ENCODE measurements around the gene TRPV3. TPM values are rescaled to one million over a fixed set of nuclear protein-coding genes. Genes with fewer than 3 reads are reported as not detected.
A peak's percentile ranks its signal among the peaks of the same experiment; 100 is the strongest.
"Not testable (repeated sequence)": the region's sequence is repeated elsewhere in the genome, so short reads cannot be mapped to it uniquely, and the experiment has no call there.

Gene TRPV3
- total RNA-seq, 1 experiment from 2014 or later: 0.61 TPM

DNA sequence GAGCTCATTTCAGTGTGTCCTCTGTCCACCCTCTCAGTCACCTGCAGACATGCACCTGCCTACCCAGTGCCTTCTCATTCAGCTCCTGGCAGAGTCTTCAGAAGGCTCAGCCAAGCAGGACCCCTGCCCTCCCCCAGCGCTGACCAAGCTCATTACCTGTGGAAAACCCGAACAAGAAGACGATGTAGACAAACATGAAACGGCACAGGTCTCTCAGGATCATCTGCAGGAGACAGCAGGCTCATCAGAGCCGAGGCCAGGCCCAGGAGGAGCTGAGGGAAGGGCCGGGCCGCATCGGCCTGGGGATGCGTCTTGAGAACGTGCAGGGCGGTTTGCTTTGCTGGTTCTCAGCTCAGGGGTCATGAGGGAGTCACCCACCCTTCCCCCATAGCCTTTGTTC, 19.4 kb upstream of the TRPV3 start:
- DNase-seq (ENCODE audit: low spot score): peak; percentile 8
- in situ Hi-C loops (cut with HindIII; ENCODE audit: low sequenced_read_pairs): no loop called here

GRCh38 chr17:3575511-3575910, 17.9 kb upstream of the TRPV3 start:
- DNase-seq (ENCODE audit: low spot score): no peak
- in situ Hi-C loops (cut with HindIII; ENCODE audit: low sequenced_read_pairs): no loop called here

DNA sequence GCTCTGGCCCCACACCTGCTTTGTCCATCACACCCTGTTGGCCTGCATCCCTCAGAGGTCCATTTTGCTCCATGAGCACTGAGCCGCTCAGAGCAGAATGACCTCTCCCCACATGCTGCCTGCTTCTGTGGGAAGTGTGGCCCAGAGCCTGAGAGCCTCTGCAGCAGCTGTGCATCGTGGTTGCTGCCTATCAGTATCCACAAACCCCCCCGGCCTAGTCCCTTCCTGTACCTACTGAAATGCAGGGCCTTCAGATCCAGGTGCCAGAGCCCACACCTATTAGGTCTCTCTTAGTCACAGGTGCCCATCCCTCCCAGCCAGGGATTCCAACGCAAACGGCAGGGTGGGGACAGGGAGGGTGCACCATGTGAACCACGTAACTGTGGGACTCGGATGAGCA, 16.6 kb upstream of the TRPV3 start:
- no peak for DNase-seq (ENCODE audit: low spot score)
- in situ Hi-C loops (cut with HindIII; ENCODE audit: low sequenced_read_pairs): no loop called here

- in situ Hi-C loops (cut with HindIII; ENCODE audit: low sequenced_read_pairs): no loop called here
- no peak for DNase-seq (ENCODE audit: low spot score)
Measured at GRCh38 chr17:3573246-3574100, 15.9 kb upstream of the TRPV3 start.

DNA sequence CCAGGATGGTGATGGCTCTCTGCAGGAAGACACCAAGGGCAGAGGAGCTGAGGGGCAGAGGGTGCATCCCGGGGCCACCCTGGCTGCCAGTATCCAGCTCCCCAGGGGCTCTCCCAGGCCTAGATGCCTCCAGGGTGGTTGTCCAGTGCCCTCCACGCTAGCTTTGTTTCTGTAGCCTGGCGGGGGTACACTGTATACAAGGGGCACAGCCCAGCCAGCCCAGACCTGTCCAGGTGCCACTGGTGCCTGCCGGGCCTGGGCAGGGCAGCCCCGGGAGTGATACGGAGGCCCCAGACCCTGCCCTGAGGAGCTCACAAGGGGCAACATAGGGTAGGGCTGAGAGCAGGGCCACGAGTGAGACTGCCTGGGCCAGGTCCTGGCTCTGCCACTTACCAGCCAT, 14.6 kb upstream of the TRPV3 start:
- in situ Hi-C loops (cut with HindIII; ENCODE audit: low sequenced_read_pairs): no loop called here
- DNase-seq (ENCODE audit: low spot score): no peak

- no peak for DNase-seq (ENCODE audit: low spot score)
- in situ Hi-C loops (cut with HindIII; ENCODE audit: low sequenced_read_pairs): no loop called here
Measured at GRCh38 chr17:3571043-3571900, 13.7 kb upstream of the TRPV3 start.

GRCh38 chr17:3569534-3570137, 12.0 kb upstream of the TRPV3 start:
- in situ Hi-C loops (cut with HindIII; ENCODE audit: low sequenced_read_pairs): no loop called here
- DNase-seq (ENCODE audit: low spot score): no peak

DNA sequence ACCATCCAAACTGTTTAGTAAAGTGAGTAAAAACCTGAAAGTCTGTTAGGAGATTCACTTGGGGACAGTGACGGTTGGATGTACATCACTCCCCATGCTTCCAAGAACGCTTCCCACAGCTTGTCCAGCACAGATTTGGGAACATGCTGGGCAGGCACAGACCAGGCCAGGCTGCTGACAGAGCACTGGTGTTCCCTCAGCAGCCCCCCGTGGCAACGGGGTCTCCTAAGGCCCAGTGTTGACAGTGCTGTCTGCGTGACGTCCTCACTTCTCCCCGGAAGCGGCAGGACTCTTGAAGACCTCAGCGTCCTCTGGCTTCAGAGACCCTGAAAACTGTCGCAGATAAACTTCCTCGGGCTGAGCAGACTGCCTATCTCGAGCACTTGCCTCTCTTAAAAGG, 8.9 kb upstream of the TRPV3 start:
- in situ Hi-C loops (cut with HindIII; ENCODE audit: low sequenced_read_pairs): no loop called here
- no peak for DNase-seq (ENCODE audit: low spot score)

GRCh38 chr17:3565143-3565542, 7.5 kb upstream of the TRPV3 start:
- DNase-seq (ENCODE audit: low spot score): no peak
- in situ Hi-C loops (cut with HindIII; ENCODE audit: low sequenced_read_pairs): no loop called here

- DNase-seq (ENCODE audit: low spot score); in situ Hi-C loops (cut with HindIII; ENCODE audit: low sequenced_read_pairs): not testable (repeated sequence)
Measured at GRCh38 chr17:3564241-3564640, 6.6 kb upstream of the TRPV3 start.

GRCh38 chr17:3559270-3559645, 1.6 kb upstream of the TRPV3 start:
- in situ Hi-C loops (cut with HindIII; ENCODE audit: low sequenced_read_pairs): no loop called here

DNA sequence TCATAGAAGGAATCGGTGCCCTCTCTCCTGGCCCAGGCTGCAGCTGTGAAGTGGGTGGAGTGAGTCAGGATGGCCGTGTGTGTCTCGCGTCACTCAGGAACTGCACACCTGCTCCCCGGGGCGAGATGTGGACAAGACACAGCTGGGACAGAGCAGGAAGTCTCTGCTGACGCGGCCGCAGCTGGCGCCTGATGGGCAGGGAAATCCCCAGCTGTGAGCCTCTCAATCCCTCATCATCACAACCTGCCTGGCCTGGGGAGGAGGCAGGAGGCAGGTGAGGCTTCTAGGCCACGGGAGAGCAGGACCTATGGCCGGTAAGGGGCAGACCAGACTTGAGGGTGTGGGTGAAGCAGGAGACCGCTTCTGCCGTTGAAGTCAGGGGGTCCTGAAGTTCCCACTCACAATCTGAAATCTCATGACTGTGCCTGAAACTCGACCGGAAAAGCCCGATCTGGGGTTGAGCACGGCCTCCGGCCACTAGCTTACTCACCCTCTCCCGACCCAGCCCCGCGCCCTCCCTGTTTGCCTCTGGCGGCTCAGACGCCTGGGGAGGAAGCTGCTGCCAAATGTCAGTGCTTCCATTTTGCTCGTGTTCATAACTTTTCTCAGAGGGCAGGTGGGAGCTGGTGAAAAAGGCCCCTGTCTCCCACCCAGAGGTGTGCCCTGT, 1.1 kb upstream of the TRPV3 start:
- in situ Hi-C loops (cut with HindIII; ENCODE audit: low sequenced_read_pairs): no loop called here
- no peak for DNase-seq (ENCODE audit: low spot score)

More at GRCh38 chr17:3559270-3559645, 1.6 kb upstream of the TRPV3 start:
- DNase-seq (ENCODE audit: low spot score): no peak

- DNase-seq (ENCODE audit: low spot score): no peak
- in situ Hi-C loops (cut with HindIII; ENCODE audit: low sequenced_read_pairs): no loop called here
Measured at GRCh38 chr17:3556916-3557767, 470 bp downstream of the TRPV3 start.

- DNase-seq (ENCODE audit: low spot score): no peak
- in situ Hi-C loops (cut with HindIII; ENCODE audit: low sequenced_read_pairs): no loop called here
Measured at GRCh38 chr17:3556239-3556915, 1.2 kb downstream of the TRPV3 start.

DNA sequence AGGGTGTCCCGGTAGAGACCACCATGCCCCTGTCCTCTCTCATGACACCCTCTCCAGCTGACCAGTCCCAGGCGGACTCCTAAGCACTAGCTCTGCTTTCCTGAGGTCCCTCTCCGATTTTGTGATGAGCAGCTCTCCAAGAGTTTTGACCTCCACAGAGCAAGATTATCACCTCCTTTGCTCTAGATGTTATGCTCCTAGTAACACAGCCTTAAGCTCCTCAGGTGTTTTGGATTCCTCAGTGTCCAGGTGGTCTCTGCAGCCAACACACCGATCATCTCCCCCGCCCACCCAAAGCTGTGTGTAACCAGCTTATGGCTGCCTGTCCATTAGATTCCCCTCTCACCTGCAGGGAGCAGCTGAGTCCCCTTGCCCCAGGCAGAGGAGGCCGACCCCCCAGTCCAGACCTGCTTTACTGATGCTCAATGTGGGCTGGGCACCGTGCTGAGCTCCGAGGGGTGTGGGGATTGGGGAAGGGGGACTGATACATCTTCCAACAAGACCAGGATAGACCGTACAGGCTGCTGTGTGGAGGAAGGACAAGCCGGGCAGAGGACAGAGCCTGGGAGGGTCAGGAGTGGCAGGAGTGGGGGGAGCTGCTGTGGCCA, 2.3 kb downstream of the TRPV3 start:
- in situ Hi-C loops (cut with HindIII; ENCODE audit: low sequenced_read_pairs): no loop called here
- no peak for DNase-seq (ENCODE audit: low spot score)

DNA sequence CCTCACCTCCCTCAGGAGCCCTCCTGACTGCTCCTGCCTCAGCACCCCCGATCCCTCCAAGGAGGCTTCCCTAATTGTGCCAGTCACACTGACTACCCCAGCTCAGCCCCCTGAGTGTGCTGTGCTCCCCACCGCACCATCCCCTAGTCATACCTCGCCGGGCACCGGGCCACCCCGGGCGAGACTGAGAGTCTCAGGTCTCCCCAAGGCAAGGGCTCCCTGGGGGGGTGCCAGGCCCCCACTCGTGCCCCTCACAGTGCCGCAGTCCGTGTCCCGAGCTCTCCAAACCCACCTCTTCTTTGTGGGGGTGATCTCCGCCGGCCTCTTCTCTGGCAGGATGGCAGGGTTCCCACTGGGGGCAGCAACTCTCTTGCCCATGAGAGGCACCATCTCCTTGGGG, 3.2 kb downstream of the TRPV3 start:
- in situ Hi-C loops (cut with HindIII; ENCODE audit: low sequenced_read_pairs): no loop called here
- DNase-seq (ENCODE audit: low spot score): no peak

DNA sequence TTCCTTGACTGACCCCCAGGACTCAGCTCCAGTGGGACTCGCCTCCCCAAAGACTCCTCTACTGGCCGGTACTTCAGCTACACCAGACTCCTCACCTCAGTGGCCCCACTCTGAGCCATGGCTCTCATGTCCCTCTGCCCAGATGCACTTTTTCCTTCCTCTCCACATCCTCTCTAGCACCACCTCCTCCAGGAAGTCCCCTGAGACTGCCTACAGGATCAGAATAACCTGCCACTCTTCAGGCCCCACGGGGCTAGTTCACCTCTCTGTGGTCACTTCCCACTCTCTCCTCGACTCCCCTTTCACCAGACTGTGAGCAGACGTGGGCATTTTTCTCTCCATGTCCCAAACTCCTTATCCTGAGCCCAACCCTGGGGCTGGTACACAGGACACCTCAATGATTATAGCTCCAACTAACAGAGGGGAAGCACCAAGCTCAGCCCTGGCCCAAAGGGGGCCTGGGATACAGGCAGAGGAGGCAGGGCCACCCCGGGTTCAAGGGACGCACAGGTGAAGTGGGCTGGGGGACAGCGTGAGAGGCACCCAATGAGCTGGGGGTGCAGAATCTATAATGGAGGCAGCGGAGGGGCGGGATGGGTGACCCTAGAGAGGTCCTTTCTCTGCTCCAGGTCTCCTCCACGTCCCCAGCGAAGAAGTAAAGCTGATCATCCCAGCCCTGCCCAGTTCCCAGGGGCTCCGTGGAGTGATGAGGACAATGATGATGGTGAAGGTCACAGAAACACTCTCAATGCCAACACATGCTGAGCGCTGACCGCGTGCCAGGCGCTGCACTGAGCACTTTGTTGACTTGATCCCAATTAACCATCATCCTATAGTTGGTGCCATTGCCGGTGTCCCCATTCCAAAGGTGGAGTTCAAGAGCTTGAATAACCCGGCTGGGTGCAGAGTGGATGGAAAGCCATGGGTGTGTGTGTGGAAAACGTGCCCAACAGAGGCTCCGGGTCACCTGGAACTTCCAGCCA, 3.9 kb downstream of the TRPV3 start:
- DNase-seq (ENCODE audit: low spot score): no peak
- in situ Hi-C loops (cut with HindIII; ENCODE audit: low sequenced_read_pairs): no loop called here

All from G401 (cell line).